SKM-1 treated with dmso at 0.1 percent for 144 hours (cell line): ENCODE results near the gene ZNF3.
A peak's percentile ranks its signal among the peaks of the same experiment; 100 is the strongest.

ENCODE experiments used
- DNase-seq: peaks from one replicate; lab custom pipeline; 2025; ENCODE audit not compliant: unreplicated experiment; lab: John Stamatoyannopoulos, UW

Gene ZNF3

DNA sequence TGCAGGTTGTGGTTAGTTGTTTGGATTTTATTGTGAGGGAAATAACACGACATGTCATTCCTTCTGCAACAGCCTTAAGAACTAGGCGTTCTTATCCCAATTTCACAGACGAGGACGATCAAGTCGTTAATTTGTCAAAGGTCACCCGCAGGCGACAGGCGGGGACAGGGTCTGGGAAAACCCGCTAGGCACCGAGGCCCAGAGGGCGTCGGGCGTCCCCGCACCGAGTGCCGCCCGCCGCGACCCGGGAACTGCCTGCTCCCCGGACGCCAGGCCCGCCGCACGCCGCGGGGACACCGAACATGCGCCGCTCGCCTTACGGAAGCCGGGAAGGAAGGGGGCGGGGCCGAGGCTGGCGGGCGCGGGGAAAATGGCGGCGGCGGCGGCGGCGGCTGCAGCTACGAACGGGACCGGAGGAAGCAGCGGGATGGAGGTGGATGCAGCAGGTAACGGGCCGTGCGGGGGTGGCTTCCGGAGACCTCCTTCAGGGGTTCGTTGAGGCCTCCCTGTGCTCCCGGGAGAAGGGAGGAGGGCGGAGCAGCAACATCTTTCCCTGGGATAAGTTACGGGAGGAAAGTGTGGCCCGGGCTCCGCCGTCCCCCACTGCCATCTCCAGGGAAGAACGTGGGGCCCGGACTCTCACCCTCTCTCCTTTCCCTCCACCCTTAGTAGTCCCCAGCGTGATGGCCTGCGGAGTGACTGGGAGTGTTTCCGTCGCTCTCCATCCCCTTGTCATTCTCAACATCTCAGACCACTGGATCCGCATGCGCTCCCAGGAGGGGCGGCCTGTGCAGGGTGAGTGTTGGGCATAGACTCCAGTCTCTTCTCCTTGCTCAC is 7.3 kb upstream of the ZNF3 start, which contains the start of gene COPS6:
Gene COPS6 (plus strand): TSS at position 349 of the 837 bp plus-strand sequence. CDS start 22 bp downstream, at position 371.
- peak; percentile 63 for DNase-seq

DNA sequence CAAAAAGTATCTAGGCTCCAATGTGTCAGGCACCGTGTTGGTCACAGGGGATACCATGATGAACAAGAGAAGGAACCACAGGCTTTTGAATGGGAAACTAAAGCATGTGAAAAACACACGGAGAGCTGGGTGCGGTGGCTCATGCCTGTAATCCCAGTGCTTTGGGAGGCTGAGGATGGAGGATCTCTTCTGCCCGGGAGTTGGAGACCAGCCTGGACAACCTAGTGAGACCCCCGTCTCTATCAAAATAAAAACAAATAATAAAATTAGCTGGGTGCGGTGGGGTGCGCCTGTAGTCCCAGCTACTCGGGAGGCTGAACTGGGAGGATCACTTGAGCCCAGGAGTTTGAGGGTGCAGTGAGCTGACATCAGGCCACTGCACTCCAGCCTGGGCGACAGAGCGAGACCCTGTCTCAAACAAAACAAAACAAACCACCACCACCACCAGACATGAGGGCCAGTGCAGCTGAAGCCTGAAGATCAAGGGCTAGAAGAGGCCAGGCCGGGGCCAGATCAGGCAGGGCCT is 6.6 kb upstream of the ZNF3 start:
- DNase-seq: no peak

DNA sequence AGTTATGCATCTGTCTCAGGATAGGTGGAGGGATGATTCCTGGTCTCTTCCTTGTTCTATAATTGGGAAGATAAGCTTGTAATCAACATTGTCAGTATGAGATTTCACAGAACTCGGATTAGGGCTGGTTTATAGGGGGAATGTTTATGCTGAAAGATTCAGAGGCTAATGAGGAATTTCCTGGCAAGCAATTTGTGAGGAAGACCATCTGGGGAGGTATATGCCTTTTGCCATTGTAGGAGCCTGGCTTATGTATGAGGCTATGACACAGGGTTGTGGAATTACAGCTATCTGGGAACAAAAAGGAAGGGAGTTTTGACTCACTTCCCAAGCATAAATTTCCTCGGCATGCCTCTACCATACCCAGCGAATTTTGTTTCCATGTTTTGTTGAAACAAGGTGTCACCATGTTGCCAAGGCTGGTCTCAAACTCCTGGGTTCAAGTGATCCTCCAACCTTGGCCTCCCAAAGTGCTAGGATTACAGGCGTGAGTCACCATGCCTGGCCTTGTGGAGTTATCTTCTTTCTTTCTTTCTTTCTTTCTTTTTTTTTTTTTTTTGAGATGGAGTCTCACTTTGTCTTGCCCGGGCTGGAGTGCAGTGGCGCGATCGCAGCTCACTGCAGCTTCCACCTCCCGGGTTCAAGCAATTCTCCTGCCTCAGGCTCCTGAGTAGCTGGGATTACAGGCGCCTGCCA is 5.7 kb upstream of the ZNF3 start:
- DNase-seq: no peak

DNA sequence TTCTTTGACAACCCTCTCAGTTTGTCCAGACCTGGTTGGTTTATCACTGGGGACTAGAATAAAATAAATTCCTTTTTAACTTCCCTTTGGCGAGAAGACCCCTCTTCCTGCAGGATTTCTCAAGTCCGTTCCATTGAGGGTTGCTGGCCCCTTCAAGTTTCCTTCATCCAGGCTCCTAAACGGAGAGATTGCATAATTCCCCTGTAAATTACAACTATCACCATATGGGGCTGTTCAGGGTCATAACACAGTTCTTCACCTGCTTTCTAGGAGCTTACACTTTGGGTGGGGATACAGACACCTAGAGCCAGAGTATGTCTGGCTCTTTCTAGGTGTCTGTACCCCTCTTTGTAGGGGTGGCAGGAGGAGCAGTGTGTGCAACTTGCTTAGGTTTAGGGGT is 4.0 kb upstream of the ZNF3 start:
- DNase-seq: no peak

DNA sequence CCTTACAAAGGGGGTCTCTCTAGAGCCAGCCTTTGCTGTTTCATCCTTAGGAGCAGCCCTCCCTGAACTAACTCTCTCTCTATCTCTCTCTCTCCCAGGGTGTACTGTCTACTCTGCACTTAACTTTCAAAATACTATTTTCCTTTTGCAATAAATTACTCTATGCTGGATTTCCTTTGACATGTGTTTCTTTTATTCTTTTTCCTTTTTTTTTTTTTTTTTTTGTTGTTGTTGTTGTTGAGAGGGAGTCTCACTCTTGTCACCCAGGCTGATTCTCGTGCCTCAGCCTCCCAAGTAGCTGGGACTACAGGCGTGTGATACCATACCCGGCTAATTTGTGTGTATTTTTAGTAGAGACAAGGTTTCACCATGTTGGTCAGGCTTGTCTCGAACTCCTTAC is 1.5 kb upstream of the ZNF3 start:
- no peak for DNase-seq

DNA sequence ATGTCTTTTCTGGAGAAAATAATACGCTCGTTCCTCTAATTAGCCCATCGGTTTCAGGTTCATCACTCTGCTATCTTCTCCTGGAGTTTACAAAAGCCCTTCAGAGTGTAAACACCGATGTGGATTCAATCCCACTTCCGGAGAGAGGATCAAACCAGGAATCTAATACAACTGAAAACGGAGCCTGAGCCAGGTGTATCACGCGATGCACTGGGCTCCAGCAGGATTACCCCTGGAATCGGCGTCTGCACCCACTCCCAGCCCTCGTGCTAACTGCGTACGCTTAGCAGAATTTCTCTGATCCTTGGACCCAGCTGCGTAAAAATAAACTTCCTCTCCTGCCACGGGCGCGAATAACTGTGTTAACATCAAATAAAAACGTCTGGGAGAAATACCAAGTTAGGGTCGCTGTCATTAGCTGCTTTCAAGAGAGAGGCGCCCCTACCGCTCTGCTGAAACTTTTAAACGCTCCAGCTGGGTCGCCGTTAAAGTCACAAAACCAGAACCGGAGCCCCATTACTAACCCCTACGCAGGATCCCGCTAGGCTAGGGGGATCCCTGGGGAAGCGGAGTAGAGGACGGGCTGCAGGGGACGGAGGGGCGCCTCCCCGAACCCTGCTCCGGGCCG is 502 bp downstream of the ZNF3 start:
- DNase-seq: no peak

DNA sequence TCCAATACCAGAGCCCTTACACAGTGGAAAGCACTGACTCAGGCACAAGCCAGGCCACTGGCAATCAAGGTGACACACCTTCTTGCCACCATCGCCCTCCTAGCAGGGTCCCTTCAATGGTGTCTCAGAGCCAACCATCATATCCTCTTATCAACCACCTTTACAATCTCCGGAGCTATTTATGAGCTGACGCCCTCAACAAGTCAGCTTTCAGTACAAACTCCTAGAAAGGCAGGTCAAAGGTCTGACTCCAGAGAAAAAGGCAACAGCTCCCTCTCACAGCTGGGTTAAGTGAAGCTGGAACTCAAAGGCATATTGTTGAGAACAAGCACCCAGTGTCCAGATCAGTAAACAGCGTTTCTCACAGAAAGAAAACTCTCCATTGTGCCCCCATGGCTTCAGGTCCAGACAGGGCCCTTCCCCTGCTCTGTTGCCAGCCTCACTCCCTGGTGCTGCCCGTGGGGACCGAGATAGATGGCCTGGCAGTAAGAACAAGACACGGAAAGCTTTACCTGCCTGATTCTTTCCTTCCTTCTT is 2.4 kb downstream of the ZNF3 start:
- no peak for DNase-seq

DNA sequence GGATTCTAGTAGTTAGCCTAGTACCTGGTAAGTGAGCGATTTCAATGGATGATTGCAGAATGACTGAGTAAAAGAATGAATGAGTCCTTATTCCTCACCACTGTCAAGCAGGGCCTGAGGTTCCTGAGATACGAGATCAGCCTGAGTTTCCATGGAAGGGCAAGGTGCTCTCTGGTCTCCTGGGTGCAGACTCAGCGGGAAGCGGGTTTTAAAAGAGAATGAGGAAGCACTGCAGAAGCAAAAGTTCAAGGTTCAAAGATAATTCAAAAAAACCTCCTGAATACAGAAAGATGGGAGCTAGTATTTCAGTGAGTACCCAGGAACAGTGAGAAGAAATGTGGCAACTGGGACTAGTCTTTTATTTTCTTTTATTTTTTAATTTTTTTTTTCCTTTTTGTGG is 4.3 kb downstream of the ZNF3 start:
- no peak for DNase-seq

DNA sequence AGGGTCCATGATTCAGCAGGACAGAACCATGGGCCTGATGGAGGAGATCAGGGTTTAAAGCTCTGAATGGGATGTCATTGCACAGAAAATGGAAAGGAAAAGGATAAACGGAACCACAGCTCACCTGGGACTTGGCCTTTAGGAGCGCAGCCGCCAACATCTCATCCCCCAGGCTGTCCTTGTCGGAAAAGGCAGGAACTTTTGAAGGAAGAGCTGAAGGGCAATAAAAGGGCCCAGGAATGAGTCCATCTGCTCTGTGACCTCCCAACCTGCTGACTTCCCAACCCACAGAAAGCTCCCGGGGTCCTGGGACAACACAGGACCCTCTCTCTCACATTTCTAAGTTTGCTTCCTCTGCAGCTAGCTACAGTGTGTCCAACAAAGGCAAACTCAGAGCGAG is 6.1 kb downstream of the ZNF3 start:
- no peak for DNase-seq

DNA sequence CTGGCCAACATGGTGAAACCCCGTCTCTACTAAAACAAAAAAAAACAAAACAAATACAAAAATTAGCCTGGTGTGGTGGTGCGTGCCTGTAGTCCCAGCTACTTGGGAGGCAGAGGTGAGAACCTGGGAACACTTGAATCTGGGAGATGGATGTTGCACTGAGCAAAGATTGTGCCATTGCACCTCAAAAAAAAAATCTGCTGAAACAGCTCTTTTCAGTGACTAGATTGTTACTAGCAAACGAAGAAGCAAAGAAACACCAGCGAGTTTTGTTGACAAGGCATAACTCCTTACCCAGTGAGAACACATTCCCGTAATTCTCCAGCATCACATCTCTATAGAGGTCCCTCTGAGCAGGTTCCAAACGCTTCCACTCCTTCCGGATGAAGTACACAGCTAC is 6.7 kb downstream of the ZNF3 start:
- no peak for DNase-seq

DNA sequence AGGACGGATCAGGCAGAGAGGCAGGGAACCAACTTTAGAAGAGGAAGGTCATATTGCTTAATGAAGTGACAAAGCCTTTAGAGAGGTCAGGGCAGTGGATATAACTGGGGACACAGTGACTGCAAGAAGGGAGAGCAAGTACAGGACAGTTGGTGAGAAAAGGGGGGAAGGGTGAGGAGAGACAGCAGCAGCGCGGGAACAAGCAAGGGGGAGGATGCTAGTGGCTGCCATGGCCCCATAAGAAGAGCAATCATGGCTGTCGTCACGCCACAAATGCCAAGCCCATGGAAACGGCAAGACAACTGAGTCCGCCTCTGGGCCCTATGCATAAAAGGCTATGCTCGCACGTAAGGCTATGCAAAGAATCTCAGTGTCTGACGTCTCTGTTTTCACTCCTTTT is 9.1 kb downstream of the ZNF3 start:
- DNase-seq: no peak

DNA sequence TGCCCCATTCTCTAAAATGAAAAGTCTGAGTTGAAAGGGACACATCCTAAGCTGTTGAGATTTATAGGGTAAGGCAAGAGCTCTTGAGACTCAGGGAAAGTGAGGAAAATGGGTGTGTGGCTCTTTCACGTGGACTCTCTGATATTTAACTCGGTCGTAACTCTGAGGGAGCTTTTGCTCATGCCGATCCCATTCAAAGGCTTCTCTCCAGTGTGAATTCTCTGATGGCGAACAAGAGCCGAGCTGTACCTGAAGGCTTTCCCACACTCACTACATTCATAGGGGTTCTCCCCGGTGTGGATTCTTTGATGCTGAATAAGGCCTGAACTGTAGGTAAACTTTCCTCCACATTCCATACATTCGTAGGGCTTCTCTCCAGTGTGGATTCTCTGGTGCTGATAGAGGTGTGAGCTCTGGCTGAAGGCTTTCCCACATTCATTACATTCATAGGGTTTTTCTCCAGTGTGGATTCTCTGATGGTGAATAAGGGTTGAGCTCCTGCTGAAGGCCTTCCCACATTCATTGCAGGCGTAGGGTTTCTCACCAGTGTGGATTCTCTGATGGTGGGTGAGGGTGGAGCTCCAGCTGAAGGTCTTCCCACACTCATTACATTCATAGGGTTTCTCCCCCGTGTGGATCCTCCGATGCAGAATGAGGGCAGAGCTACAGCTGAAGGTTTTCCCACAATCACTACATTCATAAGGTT is 10.4 kb downstream of the ZNF3 start:
- DNase-seq: no peak

DNA sequence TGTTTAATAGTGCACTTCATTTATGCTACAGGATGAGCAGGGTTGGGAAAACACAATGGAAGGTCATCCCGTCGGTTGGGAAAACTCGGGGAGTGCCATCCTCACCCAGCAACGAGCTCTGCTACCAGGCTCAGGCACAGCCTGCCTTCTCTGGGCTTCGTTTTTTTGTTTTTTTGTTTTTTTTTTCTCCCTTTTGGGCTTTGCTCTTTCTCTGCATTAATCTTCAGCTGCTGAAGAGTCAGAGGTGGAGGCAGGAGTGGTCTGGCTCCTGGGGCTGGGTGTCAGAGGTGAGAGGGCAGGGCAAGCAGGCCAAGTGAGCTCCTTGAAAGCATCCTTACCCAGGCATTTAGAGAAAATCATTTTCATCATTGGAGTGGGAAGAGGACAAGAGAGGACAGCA is 11.5 kb downstream of the ZNF3 start:
- DNase-seq: no peak

DNA sequence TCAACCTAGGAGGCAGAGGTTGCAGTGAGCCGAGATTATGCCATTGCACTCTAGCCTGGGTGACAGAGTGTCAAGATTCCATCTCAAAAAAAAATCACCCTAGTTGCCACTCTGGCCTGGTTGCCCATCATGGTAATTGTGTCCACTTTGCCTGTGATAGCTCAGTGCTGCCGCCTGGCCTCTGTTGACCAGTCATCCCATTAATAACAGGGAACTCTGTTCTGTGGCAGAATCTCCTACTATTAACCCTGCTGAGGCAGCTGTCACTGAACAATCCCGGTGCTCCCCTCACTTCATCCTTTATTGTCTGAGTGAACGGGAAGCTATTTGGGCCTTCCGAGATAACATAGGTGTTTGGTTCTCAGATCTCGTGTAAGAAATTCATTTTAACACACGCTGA is 14.6 kb downstream of the ZNF3 start:
- no peak for DNase-seq

DNA sequence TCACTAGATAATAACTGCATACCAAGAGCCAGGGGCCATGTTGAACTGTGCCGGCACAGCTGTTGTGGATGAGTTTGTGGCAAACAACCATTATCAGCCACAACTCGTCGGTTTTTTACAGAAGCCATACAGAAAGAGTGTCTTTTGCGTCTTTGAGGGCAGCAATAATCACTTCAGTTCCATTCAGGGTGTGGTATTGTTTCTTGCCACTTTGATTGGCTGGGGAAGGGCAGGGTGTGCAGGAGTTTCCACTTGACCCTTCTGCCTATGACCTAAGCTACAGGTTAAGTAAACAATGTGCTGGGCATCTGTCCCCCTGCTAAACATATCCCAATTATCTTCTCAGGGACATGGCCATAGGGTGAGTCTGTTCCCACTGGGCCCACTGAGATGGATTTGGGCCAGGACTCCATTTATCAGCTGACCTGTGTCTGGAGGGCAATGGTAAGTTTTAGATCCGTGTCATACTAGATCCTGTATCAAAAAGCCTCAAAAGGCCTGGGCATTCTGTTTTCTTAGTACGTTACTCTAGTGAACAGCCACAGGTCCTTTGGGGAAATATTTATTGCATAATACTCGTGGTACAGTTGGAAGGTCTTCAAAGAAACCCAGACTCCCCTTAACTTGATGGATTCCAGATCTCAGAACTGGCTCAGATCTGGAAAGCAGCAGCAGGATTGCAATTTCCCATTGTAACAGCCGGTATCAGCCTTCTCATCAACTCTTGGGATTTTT is 15.9 kb downstream of the ZNF3 start:
- DNase-seq: no peak

DNA sequence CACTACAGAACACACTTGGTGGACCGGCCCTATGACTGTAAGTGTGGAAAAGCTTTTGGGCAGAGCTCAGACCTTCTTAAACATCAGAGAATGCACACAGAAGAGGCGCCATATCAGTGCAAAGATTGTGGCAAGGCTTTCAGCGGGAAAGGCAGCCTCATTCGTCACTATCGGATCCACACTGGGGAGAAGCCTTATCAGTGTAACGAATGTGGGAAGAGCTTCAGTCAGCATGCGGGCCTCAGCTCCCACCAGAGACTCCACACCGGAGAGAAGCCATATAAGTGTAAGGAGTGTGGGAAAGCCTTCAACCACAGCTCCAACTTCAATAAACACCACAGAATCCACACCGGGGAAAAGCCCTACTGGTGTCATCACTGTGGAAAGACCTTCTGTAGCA is 17.4 kb downstream of the ZNF3 start:
- no peak for DNase-seq

DNA sequence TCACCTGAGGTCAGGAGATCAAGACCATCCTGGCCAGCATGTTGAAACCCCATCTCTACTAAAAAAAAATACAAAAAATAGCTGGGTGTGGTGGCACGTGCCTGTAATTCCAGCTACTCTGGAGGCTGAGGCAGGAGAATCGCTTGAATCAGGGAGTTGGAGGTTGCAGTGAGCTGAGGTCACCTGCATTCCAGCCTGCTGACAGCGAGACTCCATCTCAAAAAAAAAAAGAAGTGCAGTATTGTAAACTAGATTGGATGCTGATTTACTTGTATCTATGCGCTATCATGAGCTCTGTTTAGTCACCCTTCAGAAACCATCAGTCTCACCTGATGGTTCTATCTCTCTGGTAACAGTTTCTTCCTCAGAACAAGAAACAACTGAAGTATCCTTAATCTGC is 18.1 kb downstream of the ZNF3 start:
- no peak for DNase-seq

DNA sequence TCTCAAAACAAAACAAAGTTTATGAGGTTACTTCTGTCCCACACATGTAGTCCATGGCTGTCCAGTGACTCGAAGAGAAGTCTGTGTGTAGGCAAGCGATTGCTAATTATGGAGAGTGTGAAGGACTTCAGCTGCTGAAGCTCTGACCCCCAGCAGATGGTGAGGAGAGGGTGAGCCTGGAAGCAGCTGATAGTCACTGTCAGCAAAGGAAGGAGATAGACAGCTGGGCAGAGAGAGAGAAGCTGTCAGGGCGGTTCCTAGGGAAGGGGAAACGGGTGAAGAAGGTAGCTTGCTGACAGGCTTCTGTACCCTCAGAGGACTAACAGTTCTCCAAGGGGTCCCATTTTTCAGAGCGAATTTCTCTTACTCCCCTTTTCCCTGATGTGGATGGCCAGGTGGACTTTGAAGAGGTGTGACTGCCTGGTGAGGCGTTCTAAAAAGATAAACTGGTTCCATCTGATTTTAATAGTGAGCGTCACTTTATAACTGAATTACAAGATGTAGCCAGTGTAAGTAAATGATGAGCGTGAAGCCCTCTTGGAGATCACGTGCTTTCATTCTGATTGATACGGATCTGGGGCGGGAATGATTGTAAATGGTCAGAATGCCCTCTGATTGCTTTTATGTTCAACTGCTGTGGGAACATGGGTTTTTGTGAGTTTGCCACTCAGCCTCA is 19.9 kb downstream of the ZNF3 start:
- DNase-seq: no peak

DNA sequence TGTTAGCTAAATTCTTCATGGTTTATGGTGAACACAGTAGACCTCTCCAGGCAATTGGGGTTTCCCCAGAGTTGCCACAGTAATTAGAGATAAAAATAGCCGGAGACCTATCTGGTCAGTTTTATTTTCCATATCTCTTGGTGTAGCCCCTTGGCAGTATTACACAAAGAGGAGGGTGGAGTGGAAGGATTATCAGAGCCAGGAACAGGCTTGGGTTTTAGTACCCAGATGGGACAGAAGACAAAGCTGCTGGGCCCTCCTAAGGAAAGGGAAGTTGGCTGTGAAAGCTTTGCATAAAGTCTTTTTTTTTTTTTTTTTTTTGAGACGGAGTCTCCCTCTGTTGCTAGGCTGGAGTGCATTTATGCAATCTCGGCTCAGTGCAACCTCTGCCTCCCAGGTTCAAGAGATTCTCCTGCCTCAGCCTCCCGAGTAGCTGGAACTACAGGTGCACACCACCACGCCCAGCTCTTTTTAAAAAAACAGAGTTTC is 22.2 kb downstream of the ZNF3 start:
- no peak for DNase-seq

DNA sequence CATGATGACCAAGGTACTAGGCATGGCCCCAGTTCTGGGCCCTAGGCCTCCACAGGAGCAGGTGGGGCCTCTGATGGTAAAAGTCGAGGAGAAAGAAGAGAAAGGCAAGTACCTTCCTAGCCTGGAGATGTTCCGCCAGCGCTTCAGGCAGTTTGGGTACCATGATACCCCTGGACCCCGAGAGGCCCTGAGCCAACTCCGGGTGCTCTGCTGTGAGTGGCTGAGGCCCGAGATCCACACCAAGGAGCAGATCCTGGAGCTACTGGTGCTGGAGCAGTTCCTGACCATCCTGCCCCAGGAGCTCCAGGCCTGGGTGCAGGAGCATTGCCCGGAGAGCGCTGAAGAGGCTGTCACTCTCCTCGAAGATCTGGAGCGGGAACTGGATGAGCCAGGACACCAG is 24.5 kb downstream of the ZNF3 start:
- DNase-seq: no peak
